ENCODE results near the gene SETBP1.

SETBP1 gene

DNA sequence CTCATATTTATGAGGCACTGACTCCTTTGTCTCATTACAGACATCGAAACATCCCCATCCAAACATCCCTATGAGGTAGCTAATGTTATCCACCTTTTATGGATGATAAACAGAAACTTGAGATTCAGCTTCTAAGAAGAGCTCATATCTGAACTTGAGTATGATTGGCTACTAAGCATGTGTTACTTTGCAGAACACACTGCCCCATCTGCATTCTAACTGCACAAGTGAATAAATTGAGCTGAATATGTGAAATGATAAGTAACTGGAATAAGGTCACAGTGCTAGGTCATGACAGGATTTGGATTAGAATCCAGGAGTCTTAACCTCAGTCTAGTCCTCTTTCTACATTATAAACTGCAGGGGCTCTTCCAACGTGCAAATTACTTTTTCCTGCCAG, 172.7 kb downstream of the SETBP1 start:
- H3K27me3 ChIP-seq (ENCODE audit: control insufficient read depth, low read length), result no peaks in the 10 kb centered on the region
- H3K9me2 ChIP-seq (replicated peaks; ENCODE audit: control insufficient read depth, low read length), result no peaks in the 10 kb centered on the region
- no peak overlapping the region for H3K4me3 ChIP-seq (ENCODE audit: low read length)
- peaks cover 23% of the 10 kb centered on the region for H3K4me1 ChIP-seq (ENCODE audit: control insufficient read depth, low read length)
- H3K4me2 ChIP-seq (ENCODE audit: low read length), result no peak overlapping the region
- H3K79me2 ChIP-seq (ENCODE audit: control insufficient read depth, low read length), result no peaks in the 10 kb centered on the region
- H4K20me1 ChIP-seq (ENCODE audit: control insufficient read depth, insufficient read depth, low read depth, low read length), result no peaks in the 10 kb centered on the region
- H3K36me3 ChIP-seq (ENCODE audit: control insufficient read depth, low read length), result peaks cover 3% of the 10 kb centered on the region; the same call in 1 of the 2 replicates
- H3K9me3 ChIP-seq (ENCODE audit: control insufficient read depth, insufficient read depth, low read length), result no peaks in the 10 kb centered on the region
- no peaks in the 10 kb centered on the region for H3F3A ChIP-seq (ENCODE audit: control insufficient read depth, insufficient read depth)
- no peak overlapping the region for H3K27ac ChIP-seq (ENCODE audit: low read depth, low read length)
- TF ChIP-seq EZH2phosphoT487 (IDR thresholded peaks at IDR 0.05; ENCODE audit: borderline replicate concordance, low read length), result no peak
- TF ChIP-seq, protein P1, sequence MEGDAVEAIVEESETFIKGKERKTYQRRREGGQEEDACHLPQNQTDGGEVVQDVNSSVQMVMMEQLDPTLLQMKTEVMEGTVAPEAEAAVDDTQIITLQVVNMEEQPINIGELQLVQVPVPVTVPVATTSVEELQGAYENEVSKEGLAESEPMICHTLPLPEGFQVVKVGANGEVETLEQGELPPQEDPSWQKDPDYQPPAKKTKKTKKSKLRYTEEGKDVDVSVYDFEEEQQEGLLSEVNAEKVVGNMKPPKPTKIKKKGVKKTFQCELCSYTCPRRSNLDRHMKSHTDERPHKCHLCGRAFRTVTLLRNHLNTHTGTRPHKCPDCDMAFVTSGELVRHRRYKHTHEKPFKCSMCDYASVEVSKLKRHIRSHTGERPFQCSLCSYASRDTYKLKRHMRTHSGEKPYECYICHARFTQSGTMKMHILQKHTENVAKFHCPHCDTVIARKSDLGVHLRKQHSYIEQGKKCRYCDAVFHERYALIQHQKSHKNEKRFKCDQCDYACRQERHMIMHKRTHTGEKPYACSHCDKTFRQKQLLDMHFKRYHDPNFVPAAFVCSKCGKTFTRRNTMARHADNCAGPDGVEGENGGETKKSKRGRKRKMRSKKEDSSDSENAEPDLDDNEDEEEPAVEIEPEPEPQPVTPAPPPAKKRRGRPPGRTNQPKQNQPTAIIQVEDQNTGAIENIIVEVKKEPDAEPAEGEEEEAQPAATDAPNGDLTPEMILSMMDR (IDR thresholded peaks at IDR 0.05; ENCODE audit: low read depth, low read length, poor library complexity, severe bottlenecking), result no peak

DNA sequence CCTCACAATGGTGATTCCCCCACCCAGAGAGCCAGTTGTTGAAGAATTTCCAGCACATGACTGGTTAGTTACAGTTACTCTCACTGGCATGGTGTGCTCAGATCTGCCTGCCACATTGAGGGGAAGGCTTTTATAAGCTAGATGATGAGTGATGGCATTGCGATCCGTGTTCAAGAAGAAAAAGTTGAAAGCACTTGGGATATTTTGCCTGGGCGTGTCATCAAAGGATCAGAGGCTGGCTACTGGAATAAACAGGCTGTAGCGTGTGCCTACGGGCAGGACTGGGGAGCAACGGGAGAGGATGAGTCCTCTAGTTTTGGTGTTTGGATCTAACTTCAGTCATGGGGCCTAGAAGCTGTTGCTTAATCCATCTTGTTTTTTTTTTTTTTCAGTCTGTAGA, 175.0 kb downstream of the SETBP1 start:
- Histone ChIP-seq H3K9me2 (replicated peaks; ENCODE audit: control insufficient read depth, low read length) (no peaks in the 10 kb centered on the region), H3K36me3 (ENCODE audit: control insufficient read depth, low read length) (no peaks in the 10 kb centered on the region), H3F3A (ENCODE audit: control insufficient read depth, insufficient read depth) (no peaks in the 10 kb centered on the region), H3K4me2 (ENCODE audit: low read length) (no peak overlapping the region), H3K79me2 (ENCODE audit: control insufficient read depth, low read length) (no peaks in the 10 kb centered on the region), H3K4me1 (ENCODE audit: control insufficient read depth, low read length) (peaks cover 11% of the 10 kb centered on the region), H3K27ac (ENCODE audit: low read depth, low read length) (no peak overlapping the region), H3K9me3 (ENCODE audit: control insufficient read depth, insufficient read depth, low read length) (no peaks in the 10 kb centered on the region), H4K20me1 (ENCODE audit: control insufficient read depth, insufficient read depth, low read depth, low read length) (no peaks in the 10 kb centered on the region), H3K27me3 (ENCODE audit: control insufficient read depth, low read length) (no peaks in the 10 kb centered on the region), H3K4me3 (ENCODE audit: low read length) (no peak overlapping the region)
- TF ChIP-seq EZH2phosphoT487 (IDR thresholded peaks at IDR 0.05; ENCODE audit: borderline replicate concordance, low read length), result no peak
- TF ChIP-seq, protein P1 (IDR thresholded peaks at IDR 0.05; ENCODE audit: low read depth, low read length, poor library complexity, severe bottlenecking), result no peak

DNA sequence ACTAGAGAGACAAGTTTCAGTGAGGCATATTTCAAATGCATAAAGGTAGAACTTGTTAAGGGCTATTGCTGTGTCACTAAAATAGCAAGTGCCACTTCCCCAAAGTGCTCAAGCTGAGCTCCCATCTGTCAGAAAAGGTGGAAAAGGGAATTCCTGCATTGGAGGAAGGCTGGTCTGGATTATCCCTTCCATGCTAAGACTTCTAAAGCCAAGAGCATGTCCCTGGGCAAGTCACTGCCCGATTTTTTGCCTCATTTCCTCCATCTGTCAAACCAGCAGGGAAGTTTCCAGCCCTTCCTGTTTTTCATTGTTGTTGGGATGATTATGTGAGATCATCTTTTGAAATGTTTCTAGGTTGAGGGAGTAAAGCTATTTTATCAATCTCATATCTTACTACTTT, 175.5 kb downstream of the SETBP1 start:
- H3K4me2 ChIP-seq (ENCODE audit: low read length), result no peak overlapping the region
- no peaks in the 10 kb centered on the region for H3K9me3 ChIP-seq (ENCODE audit: control insufficient read depth, insufficient read depth, low read length)
- peaks cover 11% of the 10 kb centered on the region for H3K4me1 ChIP-seq (ENCODE audit: control insufficient read depth, low read length)
- no peak overlapping the region for H3K4me3 ChIP-seq (ENCODE audit: low read length)
- H4K20me1 ChIP-seq (ENCODE audit: control insufficient read depth, insufficient read depth, low read depth, low read length), result no peaks in the 10 kb centered on the region
- H3K36me3 ChIP-seq (ENCODE audit: control insufficient read depth, low read length), result no peaks in the 10 kb centered on the region
- no peaks in the 10 kb centered on the region for H3K79me2 ChIP-seq (ENCODE audit: control insufficient read depth, low read length)
- H3K27me3 ChIP-seq (ENCODE audit: control insufficient read depth, low read length), result no peaks in the 10 kb centered on the region
- TF ChIP-seq, protein P1 (IDR thresholded peaks at IDR 0.05; ENCODE audit: low read depth, low read length, poor library complexity, severe bottlenecking), result no peak
- TF ChIP-seq EZH2phosphoT487 (IDR thresholded peaks at IDR 0.05; ENCODE audit: borderline replicate concordance, low read length), result no peak
- H3K9me2 ChIP-seq (replicated peaks; ENCODE audit: control insufficient read depth, low read length), result no peaks in the 10 kb centered on the region
- H3F3A ChIP-seq (ENCODE audit: control insufficient read depth, insufficient read depth), result no peaks in the 10 kb centered on the region
- H3K27ac ChIP-seq (ENCODE audit: low read depth, low read length), result no peak overlapping the region

DNA sequence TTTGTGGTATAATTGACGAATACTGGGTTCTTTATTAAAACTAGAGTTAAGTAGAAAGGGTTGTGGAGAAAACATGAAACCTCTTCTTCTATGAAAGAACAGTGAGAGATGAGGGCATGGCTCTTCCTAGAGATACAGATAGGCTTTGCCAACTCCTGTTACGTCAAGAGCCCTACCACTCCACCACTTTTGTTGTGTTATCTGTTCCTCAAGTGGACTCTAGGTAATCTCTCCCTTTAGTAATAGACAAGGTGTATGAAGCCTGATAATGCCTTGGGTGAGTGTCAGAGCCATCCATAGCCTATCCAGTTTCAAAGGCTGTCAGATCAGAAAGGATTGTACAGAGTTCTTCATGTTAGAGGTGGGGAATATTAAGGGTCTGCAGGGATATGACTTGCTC, 176.4 kb downstream of the SETBP1 start:
- Histone ChIP-seq H3K4me3 (ENCODE audit: low read length) (no peak overlapping the region), H3K27ac (ENCODE audit: low read depth, low read length) (no peak overlapping the region), H3K4me1 (ENCODE audit: control insufficient read depth, low read length) (peaks cover 11% of the 10 kb centered on the region), H3K36me3 (ENCODE audit: control insufficient read depth, low read length) (no peaks in the 10 kb centered on the region), H3K9me3 (ENCODE audit: control insufficient read depth, insufficient read depth, low read length) (no peaks in the 10 kb centered on the region), H3F3A (ENCODE audit: control insufficient read depth, insufficient read depth) (no peaks in the 10 kb centered on the region), H4K20me1 (ENCODE audit: control insufficient read depth, insufficient read depth, low read depth, low read length) (no peaks in the 10 kb centered on the region), H3K9me2 (replicated peaks; ENCODE audit: control insufficient read depth, low read length) (no peaks in the 10 kb centered on the region), H3K27me3 (ENCODE audit: control insufficient read depth, low read length) (no peaks in the 10 kb centered on the region), H3K4me2 (ENCODE audit: low read length) (no peak overlapping the region), H3K79me2 (ENCODE audit: control insufficient read depth, low read length) (no peaks in the 10 kb centered on the region)
- TF ChIP-seq, protein P1 (IDR thresholded peaks at IDR 0.05; ENCODE audit: low read depth, low read length, poor library complexity, severe bottlenecking), result no peak
- no peak for TF ChIP-seq EZH2phosphoT487 (IDR thresholded peaks at IDR 0.05; ENCODE audit: borderline replicate concordance, low read length)
